Hepatocyte (in vitro differentiated cells): ENCODE results near the gene SYTL4. TPM values are rescaled to one million over a fixed set of nuclear protein-coding genes. Genes with fewer than 3 reads are reported as not detected.

Experiments used
- DNase-seq: peaks from one replicate; pipeline ENCODE4 v3.0.0-alpha.2; 2016; ENCODE audit warnings: low spot score
- H2AFZ ChIP-seq: fragments of 200-600 bp; sonication (generic); 2 replicates; pipeline ENCODE4 v1.6.0; 2016; ENCODE audit warnings: antibody characterized with exemption, mild to moderate bottlenecking
- H3K27ac ChIP-seq: fragments of 200-600 bp; sonication (generic); 2 replicates; pipeline ENCODE4 v1.5.1; 2016; ENCODE audit warnings: mild to moderate bottlenecking
- H3K27me3 ChIP-seq: fragments of 200-600 bp; sonication (generic); 2 replicates; pipeline ENCODE4 v1.6.1; 2016
- H3K36me3 ChIP-seq: fragments of 200-600 bp; sonication (generic); replicated peaks from 2 replicates; pipeline ENCODE4 v1.5.1; 2016; ENCODE audit warnings: low read depth; ENCODE audit not compliant: insufficient read depth
- H3K4me1 ChIP-seq: fragments of 200-600 bp; sonication (generic); 2 replicates; pipeline ENCODE4 v1.5.1; 2016; ENCODE audit warnings: mild to moderate bottlenecking, moderate library complexity; ENCODE audit not compliant: insufficient read depth
- H3K4me2 ChIP-seq: fragments of 200-600 bp; sonication (generic); 2 replicates; pipeline ENCODE4 v1.6.0; 2016
- H3K4me3 ChIP-seq: fragments of 200-600 bp; sonication (generic); 2 replicates; pipeline ENCODE4 v1.5.1; 2016; ENCODE audit warnings: mild to moderate bottlenecking
- H3K79me2 ChIP-seq: fragments of 200-600 bp; sonication (generic); 2 replicates; pipeline ENCODE4 v1.6.0; 2017; ENCODE audit warnings: mild to moderate bottlenecking
- H3K9me2 ChIP-seq: fragments of 200-600 bp; sonication (generic); replicated peaks from 2 replicates; pipeline ENCODE4 v1.6.0; 2017; ENCODE audit warnings: mild to moderate bottlenecking; ENCODE audit not compliant: insufficient read depth
- H3K9me3 ChIP-seq: fragments of 200-600 bp; sonication (generic); 2 replicates; pipeline ENCODE4 v1.5.1; 2016; ENCODE audit warnings: low read depth, mild to moderate bottlenecking
- H4K20me1 ChIP-seq: fragments of 200-600 bp; sonication (generic); 2 replicates; pipeline ENCODE4 v1.6.0; 2016; ENCODE audit warnings: mild to moderate bottlenecking; ENCODE audit not compliant: insufficient read depth, poor library complexity, severe bottlenecking
- CTCF ChIP-seq: fragments of 200-600 bp; sonication (generic); IDR thresholded peaks from 2 replicates; pipeline ENCODE4 v1.5.1; 2016; ENCODE audit warnings: antibody characterized with exemption, mild to moderate bottlenecking; ENCODE audit not compliant: poor library complexity
- EZH2 ChIP-seq: fragments of 200-600 bp; sonication (generic); IDR thresholded peaks from 2 replicates; pipeline ENCODE4 v1.6.1; 2016; ENCODE audit warnings: antibody characterized with exemption, mild to moderate bottlenecking, borderline replicate concordance
- EZH2phosphoT487 ChIP-seq: fragments of 200-600 bp; sonication (generic); IDR thresholded peaks from one replicate; pipeline ENCODE4 v1.6.1; 2018; ENCODE audit warnings: antibody characterized with exemption, mild to moderate bottlenecking, low read depth, moderate library complexity; ENCODE audit not compliant: unreplicated experiment, severe bottlenecking
- WGBS: methylation state at CpG from one replicate; pipeline ENCODE4 v1.1.6; 2016; ENCODE audit warnings: low lambda C conversion rate; ENCODE audit errors: missing lambda C conversion rate; 5-methylcytosine and 5-hydroxymethylcytosine counted together
- polyA plus RNA-seq: library from polyadenylated mRNA; unstranded; fragments of >200 nt; fragmentation: Nextera tagmentation; extraction: Ambion mirVana; gene quantifications from 2 replicates; pipeline ENCODE4 v1.2.1, GENCODE V29; 2016
- total RNA-seq: library from RNA; depleted of rRNA; stranded (reverse); fragments of >200 nt; gene quantifications from 2 replicates; pipeline ENCODE4 v1.2.3, GENCODE V29; 2014

SYTL4 gene
- total and polyA plus RNA-seq, 2 experiments from 2014 or later: 2.4 to 3.4 TPM

- Histone ChIP-seq H3K9me2 (no peaks in the 10 kb centered on the region), H3K79me2 (no peaks in the 10 kb centered on the region), H3K9me3 (no peaks in the 10 kb centered on the region), H3K27me3 (no peaks in the 10 kb centered on the region), H4K20me1 (no peaks in the 10 kb centered on the region), H3K4me3 (no peak overlapping the region), H3K36me3 (no peaks in the 10 kb centered on the region), H3K4me1 (no peaks in the 10 kb centered on the region), H2AFZ (no peak overlapping the region), H3K4me2 (no peak overlapping the region), H3K27ac (no peak overlapping the region)
- DNase-seq: no peak
- 40% methylated on average over 2 of the region's 2 CpGs for WGBS
- TF ChIP-seq CTCF: no peak
- TF ChIP-seq EZH2phosphoT487: no peak
- no peak for TF ChIP-seq EZH2
Observed at GRCh38 chrX:100720301-100720700, 11.6 kb downstream of the SYTL4 start.

- Histone ChIP-seq H3K27me3 (no peaks in the 10 kb centered on the region), H2AFZ (no peak overlapping the region), H3K4me1 (no peaks in the 10 kb centered on the region), H4K20me1 (no peaks in the 10 kb centered on the region), H3K27ac (no peak overlapping the region), H3K4me3 (no peak overlapping the region), H3K36me3 (no peaks in the 10 kb centered on the region), H3K4me2 (no peak overlapping the region), H3K9me2 (no peaks in the 10 kb centered on the region), H3K79me2 (no peaks in the 10 kb centered on the region), H3K9me3 (no peaks in the 10 kb centered on the region)
- 89% methylated on average over 2 of the region's 2 CpGs for WGBS
- TF ChIP-seq EZH2phosphoT487: no peak
- no peak for TF ChIP-seq CTCF
- TF ChIP-seq EZH2: no peak
- no peak for DNase-seq
Observed at GRCh38 chrX:100719139-100719538, 12.8 kb downstream of the SYTL4 start.

- Histone ChIP-seq H3K9me3 (no peaks in the 10 kb centered on the region), H4K20me1 (no peaks in the 10 kb centered on the region), H3K4me2 (no peak overlapping the region), H3K27me3 (no peaks in the 10 kb centered on the region), H3K9me2 (no peaks in the 10 kb centered on the region), H3K4me3 (no peak overlapping the region), H3K27ac (no peak overlapping the region), H3K4me1 (no peaks in the 10 kb centered on the region), H3K36me3 (no peaks in the 10 kb centered on the region), H3K79me2 (no peaks in the 10 kb centered on the region), H2AFZ (no peak overlapping the region)
- no peak for DNase-seq
- WGBS: 81% methylated on average over 8 of the region's 8 CpGs
- no peak for TF ChIP-seq EZH2phosphoT487
- no peak for TF ChIP-seq CTCF
- no peak for TF ChIP-seq EZH2
Observed at GRCh38 chrX:100717363-100717762, 14.6 kb downstream of the SYTL4 start.

- no peaks in the 10 kb centered on the region for H3K9me2 ChIP-seq
- H3K27ac ChIP-seq: no peak overlapping the region
- TF ChIP-seq CTCF (no peak), EZH2phosphoT487 (no peak), EZH2 (no peak)
- DNase-seq: no peak
- WGBS: 65% methylated on average over 3 of the region's 3 CpGs
- no peak overlapping the region for H2AFZ ChIP-seq
- no peaks in the 10 kb centered on the region for H3K79me2 ChIP-seq
- H3K36me3 ChIP-seq: no peaks in the 10 kb centered on the region
- H3K9me3 ChIP-seq: no peaks in the 10 kb centered on the region
- no peaks in the 10 kb centered on the region for H3K4me1 ChIP-seq
- H3K4me3 ChIP-seq: no peak overlapping the region
- no peaks in the 10 kb centered on the region for H4K20me1 ChIP-seq
- H3K4me2 ChIP-seq: no peak overlapping the region
- no peaks in the 10 kb centered on the region for H3K27me3 ChIP-seq
Observed at GRCh38 chrX:100710816-100711215, 21.1 kb downstream of the SYTL4 start.
